Activated naive CD8-positive, alpha-beta T cell treated with anti-CD3 and anti-CD28 coated beads for 36 hours (primary cell): ENCODE data around the gene ALKBH3. TPM values are rescaled to one million over a fixed set of nuclear protein-coding genes. Genes with fewer than 3 reads are reported as not detected.

ENCODE experiments used
- DNase-seq: peaks from one replicate; pipeline ENCODE4 v3.0.0; 2021
- H3K27ac Mint-ChIP-seq: one replicate; pipeline ENCODE4 v1.8.0; 2022; ENCODE audit warnings: mild to moderate bottlenecking, moderate library complexity, mixed read lengths
- H3K27me3 Mint-ChIP-seq: one replicate; pipeline ENCODE4 v1.8.0; 2022; ENCODE audit warnings: mild to moderate bottlenecking, mixed read lengths
- H3K36me3 Mint-ChIP-seq: one replicate; pipeline ENCODE4 v1.8.0; 2021; ENCODE audit warnings: mild to moderate bottlenecking, mixed read lengths
- H3K4me1 Mint-ChIP-seq: one replicate; pipeline ENCODE4 v1.8.0; 2021; ENCODE audit warnings: mixed read lengths
- H3K4me3 Mint-ChIP-seq: one replicate; pipeline ENCODE4 v1.8.0; 2022; ENCODE audit warnings: mild to moderate bottlenecking, moderate library complexity, mixed read lengths
- H3K9me3 Mint-ChIP-seq: one replicate; pipeline ENCODE4 v1.8.0; 2022; ENCODE audit warnings: mixed read lengths
- total RNA-seq, 2 experiments: library from RNA; stranded (reverse); gene quantifications; one replicate each; pipeline ENCODE4 v1.2.3, GENCODE V29; 2021

ALKBH3 gene
- total RNA-seq, 2 experiments from 2014 or later: 50.8 to 53.3 TPM

DNA sequence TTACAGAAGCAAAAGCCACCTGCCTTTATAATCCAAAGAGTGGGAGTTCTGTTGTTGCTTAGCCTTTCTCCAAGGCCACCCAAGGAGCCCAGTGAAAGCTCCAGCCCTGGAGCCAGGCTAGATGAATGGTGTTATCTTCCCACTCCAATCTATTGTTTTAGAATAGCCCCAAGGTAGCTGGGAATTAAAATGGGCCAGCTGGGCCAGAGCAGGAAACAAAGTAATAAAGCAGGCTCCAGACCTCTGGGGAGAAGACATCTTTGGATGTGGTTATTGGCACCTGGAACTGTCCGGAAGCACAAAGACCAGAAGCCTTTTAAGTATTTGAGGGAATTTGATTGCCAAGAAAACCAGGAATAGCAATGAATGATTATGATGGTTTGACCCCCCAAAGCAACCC is 70.6 kb downstream of the ALKBH3 start:
- H3K9me3 Mint-ChIP-seq: no peaks in the 10 kb centered on the region
- H3K4me1 Mint-ChIP-seq: no peaks in the 10 kb centered on the region

DNA sequence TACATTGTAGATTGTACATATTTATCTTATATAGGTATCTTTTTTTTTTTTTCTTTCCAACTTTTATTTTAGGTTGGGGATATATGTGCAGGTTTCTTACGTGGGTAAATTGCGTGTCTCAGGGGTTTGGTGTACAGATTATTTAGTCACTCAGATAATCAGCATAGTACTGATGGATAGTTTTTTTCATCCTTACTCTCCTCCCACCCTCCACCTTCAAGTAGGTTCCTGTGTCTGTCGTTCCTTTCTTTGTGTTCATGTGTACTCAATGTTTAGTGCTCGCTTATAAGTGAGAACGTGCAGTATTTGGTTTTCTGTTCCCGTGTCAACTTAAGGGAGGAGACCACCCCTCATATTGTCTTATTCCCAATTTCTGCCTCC is 71.4 kb downstream of the ALKBH3 start:
- no peak for DNase-seq
- Mint-ChIP-seq H3K36me3 (no peaks in the 10 kb centered on the region), H3K27me3 (peaks cover 44% of the 10 kb centered on the region), H3K27ac (no peak overlapping the region), H3K4me1 (no peaks in the 10 kb centered on the region), H3K9me3 (no peaks in the 10 kb centered on the region), H3K4me3 (no peak overlapping the region)

More for the DNA sequence above, 70.6 kb downstream of the ALKBH3 start:
- no peak for DNase-seq
- Mint-ChIP-seq H3K4me3 (no peak overlapping the region), H3K36me3 (no peaks in the 10 kb centered on the region), H3K27ac (no peak overlapping the region), H3K27me3 (peaks cover 48% of the 10 kb centered on the region)

DNA sequence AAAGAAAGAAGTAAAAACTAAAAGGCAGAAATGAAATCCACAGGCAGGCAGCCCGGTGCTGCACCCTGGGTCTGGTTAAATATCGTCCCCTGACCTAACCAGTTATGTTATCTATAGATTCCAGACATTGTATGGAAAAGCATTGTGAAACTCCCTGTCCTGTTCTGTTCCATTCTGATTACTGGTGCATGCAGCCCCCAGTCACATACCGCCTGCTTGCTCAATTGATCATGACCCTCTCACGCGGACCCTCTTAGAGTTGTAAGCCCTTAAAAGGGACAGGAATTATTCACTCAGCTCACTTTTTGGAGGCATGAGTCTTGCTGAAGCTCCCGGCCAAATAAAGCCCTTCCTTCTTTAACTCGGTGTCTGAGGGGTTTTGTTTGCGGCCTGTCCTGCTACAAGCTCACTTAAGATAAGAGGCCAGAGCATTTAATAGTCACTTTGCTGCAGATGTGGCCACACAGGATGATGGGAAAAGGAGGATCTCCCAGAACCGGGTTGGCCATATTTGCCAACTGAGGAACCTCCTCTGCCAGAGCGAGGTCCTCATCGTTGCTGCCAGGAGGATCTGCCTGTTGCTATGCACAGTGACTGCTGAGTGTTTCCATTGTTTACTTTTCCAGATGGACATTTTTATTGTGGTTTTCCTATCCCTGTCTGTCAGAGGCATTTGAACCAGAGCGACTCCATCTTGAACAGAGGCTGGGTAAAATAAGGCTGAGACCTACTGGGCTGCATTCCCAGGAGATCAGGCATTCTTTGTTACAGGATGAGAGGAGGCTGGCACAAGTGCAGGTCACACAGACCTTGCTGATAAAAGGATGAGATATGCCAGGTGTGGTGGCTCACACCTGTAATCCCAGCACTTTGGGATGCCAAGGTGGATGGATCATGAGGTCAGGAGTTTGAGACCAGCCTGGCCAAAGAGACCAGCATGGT is 72.0 kb downstream of the ALKBH3 start:
- peaks cover 46% of the 10 kb centered on the region for H3K27me3 Mint-ChIP-seq
- no peaks in the 10 kb centered on the region for H3K9me3 Mint-ChIP-seq
- no peak overlapping the region for H3K27ac Mint-ChIP-seq
- no peak for DNase-seq
- H3K4me3 Mint-ChIP-seq: no peak overlapping the region
- no peaks in the 10 kb centered on the region for H3K36me3 Mint-ChIP-seq
- H3K4me1 Mint-ChIP-seq: no peaks in the 10 kb centered on the region

DNA sequence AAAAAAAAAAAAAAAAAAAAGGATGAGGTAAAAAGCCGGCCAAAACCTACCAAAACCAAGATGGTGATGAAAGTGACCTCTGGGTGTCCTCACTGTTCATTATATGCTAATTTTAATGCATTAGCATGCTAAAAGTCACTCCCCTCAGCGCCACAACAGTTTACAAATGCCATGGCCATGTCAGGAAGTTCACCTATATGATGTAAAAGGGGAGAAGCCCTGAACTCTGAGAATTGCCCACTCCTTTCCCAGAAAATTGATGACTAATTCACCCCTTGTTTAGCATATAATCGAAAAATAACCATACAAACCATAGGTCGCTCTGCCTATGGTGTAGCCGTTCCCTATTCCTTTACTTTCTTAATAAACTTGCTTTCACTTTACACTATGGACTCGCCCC is 72.9 kb downstream of the ALKBH3 start:
- no peak for DNase-seq
- no peak overlapping the region for H3K4me3 Mint-ChIP-seq
- H3K27ac Mint-ChIP-seq: no peak overlapping the region
- no peaks in the 10 kb centered on the region for H3K9me3 Mint-ChIP-seq
- no peaks in the 10 kb centered on the region for H3K36me3 Mint-ChIP-seq
- no peaks in the 10 kb centered on the region for H3K4me1 Mint-ChIP-seq
- H3K27me3 Mint-ChIP-seq: peaks cover 48% of the 10 kb centered on the region

DNA sequence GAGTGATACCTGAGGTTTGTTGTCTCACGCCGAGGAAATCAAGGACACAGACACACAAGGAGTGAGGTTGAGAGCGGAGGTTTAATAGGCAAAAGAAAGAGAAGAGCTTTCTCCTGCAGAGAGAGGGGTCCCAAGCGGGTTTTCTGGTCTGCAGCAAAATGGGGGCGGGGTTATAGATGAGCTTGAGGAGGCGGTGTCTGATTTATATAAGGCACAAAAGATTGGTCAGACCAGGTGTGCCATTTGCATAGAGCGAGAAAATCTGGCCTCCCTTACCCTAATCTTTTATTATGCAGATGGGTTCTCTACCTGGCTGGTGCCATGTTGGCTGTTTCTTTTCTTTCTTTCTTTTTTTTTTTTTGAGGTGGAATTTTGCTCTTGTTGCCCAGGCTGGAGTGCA is 73.6 kb downstream of the ALKBH3 start:
- no peaks in the 10 kb centered on the region for H3K9me3 Mint-ChIP-seq
- no peaks in the 10 kb centered on the region for H3K4me1 Mint-ChIP-seq
- no peak overlapping the region for H3K4me3 Mint-ChIP-seq
- peaks cover 43% of the 10 kb centered on the region for H3K27me3 Mint-ChIP-seq
- DNase-seq: no peak
- H3K36me3 Mint-ChIP-seq: no peaks in the 10 kb centered on the region
- H3K27ac Mint-ChIP-seq: no peak overlapping the region

DNA sequence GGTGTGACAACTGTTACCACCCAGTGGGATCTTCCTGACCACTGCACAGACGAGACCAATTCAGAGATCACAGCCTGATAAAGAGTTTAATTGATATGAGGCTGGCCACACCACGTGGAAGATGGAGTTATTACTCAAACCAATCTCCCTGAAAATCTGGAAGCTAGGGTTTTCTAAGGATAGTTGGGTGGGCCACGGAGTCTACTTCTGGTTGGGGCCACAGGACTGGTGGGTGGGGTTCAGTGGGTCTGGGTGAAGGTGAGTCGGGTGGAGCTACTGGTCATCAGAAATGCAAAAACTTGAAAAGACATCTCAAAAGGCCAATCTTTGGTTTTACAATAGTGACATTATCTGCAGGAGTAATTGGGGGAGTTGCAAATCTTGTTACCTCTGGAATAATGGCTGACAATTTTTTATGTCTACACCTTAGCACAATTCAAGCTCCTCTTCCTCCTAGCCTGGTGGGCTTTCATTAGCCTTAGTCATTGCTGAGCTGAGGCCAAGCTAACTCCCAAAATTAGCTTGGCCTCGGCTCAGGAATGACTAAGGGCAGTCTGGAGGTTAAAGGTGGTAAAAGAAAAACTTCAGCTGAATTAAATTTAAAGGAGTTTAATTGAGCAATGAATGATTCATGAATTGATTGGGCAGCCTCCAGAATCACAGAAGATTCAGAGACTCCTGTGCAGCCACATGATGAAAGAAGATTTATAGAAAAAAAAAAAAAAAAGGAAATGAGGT is 74.9 kb downstream of the ALKBH3 start:
- no peak for DNase-seq
- Mint-ChIP-seq H3K4me1 (no peaks in the 10 kb centered on the region), H3K27ac (no peak overlapping the region), H3K36me3 (no peaks in the 10 kb centered on the region), H3K4me3 (no peak overlapping the region), H3K27me3 (peaks cover 32% of the 10 kb centered on the region), H3K9me3 (no peaks in the 10 kb centered on the region)

DNA sequence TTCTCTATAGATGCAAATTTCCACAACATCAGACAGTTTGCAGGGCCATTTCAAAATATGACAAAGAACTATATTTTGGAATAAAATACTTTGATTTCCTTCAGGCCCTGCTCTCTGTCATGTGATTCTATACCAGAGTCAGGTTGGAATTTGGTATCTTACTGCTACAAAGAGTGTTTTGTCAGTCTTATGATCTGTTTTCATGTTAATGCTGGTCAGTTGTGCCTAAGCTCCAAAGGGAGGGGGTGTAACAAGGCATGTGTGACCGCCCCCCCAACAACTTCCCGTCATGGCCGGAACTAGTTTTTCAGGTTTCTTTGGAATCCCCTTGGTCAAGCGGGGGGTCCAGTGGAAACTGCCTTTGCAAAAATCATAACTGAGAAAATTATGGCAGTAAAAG is 76.9 kb downstream of the ALKBH3 start:
- no peak overlapping the region for H3K27ac Mint-ChIP-seq
- no peaks in the 10 kb centered on the region for H3K36me3 Mint-ChIP-seq
- H3K9me3 Mint-ChIP-seq: no peaks in the 10 kb centered on the region
- no peak for DNase-seq
- no peaks in the 10 kb centered on the region for H3K4me1 Mint-ChIP-seq
- no peak overlapping the region for H3K4me3 Mint-ChIP-seq
- H3K27me3 Mint-ChIP-seq: peaks cover 37% of the 10 kb centered on the region

DNA sequence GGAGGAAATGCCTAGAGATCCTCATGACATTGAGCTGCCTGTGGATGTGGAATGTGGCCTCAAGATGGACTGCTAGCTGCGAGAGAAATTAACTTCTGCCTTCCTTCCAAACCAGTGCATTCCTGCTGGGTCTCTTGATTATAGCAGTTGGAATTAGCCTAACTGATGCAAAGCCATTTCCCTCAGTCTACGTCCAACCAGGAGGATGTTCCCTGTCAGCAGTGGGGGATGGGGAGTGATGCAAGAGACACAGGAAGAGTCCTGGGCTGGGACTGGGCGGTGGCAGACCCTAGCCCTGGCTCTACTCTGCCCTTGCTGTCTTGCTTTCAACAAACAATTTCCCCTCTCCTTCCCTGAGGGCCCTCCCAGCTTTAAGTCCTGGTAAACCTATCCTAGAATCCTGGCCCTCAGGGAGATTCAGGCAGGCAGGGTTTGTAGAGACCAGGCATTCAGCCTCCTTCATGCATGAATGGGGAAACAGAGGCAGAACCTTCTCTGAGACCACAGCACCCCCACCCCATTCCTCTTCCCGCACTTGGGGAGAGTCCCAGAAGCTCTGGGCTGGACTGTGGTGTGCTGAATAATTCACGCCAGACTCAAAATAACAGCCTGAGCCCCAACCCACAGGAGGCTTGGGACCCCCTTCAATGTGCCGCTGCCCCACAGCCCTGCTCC is 78.8 kb downstream of the ALKBH3 start:
- Mint-ChIP-seq H3K27me3 (peaks cover 39% of the 10 kb centered on the region), H3K36me3 (no peaks in the 10 kb centered on the region), H3K4me1 (no peaks in the 10 kb centered on the region), H3K4me3 (no peak overlapping the region), H3K27ac (no peak overlapping the region), H3K9me3 (no peaks in the 10 kb centered on the region)
- DNase-seq: no peak

DNA sequence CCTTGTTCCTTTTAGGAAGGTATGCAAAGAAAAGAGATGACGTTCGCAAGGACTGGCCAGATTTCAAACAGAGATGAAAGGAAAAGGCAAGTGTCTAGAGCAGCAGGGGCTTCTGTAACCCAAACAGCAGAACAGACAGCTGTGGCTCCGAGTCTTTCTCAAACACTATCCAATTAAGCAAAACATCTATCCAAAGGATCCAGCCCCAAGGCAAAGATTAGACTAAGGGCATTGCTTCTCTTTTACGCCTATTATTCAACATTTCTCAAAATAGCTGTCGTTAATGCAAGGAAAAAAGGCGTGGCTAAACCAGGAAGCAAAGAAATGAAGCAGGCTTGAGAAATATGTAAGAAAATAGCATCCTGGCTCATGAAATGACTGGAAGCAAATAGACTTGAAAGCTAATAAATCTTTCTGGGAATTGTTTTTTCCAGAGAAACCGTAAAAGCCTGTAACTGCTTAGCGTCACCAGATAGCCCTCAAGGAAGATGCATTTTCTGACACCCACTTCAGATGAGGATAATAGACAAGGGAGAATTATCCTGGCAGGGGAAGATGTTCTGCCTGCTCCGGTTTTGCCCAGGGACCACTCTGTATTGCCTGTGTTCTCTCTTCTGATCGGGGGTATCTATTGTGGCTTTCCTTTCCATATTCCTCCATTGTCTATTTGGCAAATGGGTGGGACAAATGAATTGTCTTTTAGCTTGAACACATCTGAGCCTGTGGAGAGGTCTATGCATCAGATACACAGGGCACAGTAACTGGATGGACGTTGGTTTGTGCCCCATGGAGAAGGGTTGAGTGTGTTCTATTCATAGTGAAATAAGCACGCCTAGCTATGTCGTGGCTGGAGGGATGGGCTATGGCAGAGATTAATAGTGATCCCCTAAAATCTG is 82.0 kb downstream of the ALKBH3 start:
- Mint-ChIP-seq H3K9me3 (peaks cover 2% of the 10 kb centered on the region), H3K36me3 (no peaks in the 10 kb centered on the region), H3K4me1 (no peaks in the 10 kb centered on the region), H3K4me3 (no peak overlapping the region), H3K27me3 (peaks cover 37% of the 10 kb centered on the region), H3K27ac (no peak overlapping the region)
- no peak for DNase-seq

DNA sequence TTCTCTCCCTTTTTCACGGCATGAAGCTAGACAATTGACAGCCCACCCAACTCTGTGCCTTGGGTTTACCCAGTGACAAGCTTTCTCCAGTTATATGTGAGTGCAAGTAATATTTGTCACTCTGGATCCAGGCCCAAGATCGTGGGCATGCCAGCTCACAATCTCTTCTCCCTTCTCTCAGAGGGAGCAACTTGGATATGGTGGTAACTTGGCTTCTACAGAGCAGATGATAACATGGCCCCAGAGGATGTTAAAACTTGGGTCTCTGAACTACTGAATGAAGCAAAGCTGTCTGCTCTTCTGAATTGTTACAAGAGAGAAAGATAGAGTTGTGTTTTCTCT is 82.6 kb downstream of the ALKBH3 start:
- peaks cover 39% of the 10 kb centered on the region for H3K27me3 Mint-ChIP-seq

DNA sequence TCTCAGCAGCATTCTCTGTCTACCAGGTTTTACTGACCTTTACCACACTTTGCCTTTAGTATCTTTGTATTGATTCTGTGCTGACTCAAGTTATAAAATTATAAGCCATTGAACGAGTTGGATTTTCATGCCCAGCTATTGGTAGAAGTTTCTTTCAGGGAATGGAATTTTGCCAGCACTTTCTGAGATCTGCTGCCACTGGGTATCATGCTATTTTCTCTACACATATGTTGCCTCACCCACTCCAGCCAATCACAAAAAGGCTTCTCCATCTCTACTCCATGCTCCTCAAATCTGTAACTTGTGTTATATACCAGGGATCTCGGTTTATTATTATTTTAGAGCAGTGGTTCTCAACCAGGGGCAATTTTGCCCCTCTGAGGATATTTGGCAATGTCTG is 87.0 kb downstream of the ALKBH3 start:
- Mint-ChIP-seq H3K4me3 (no peak overlapping the region), H3K9me3 (peaks cover 2% of the 10 kb centered on the region), H3K27ac (no peak overlapping the region), H3K4me1 (no peaks in the 10 kb centered on the region), H3K36me3 (no peaks in the 10 kb centered on the region), H3K27me3 (peaks cover 30% of the 10 kb centered on the region)
- no peak for DNase-seq

More for the DNA sequence above, 82.6 kb downstream of the ALKBH3 start:
- Mint-ChIP-seq H3K4me1 (no peaks in the 10 kb centered on the region), H3K36me3 (no peaks in the 10 kb centered on the region), H3K9me3 (peaks cover 2% of the 10 kb centered on the region), H3K4me3 (no peak overlapping the region), H3K27ac (no peak overlapping the region)
- no peak for DNase-seq

DNA sequence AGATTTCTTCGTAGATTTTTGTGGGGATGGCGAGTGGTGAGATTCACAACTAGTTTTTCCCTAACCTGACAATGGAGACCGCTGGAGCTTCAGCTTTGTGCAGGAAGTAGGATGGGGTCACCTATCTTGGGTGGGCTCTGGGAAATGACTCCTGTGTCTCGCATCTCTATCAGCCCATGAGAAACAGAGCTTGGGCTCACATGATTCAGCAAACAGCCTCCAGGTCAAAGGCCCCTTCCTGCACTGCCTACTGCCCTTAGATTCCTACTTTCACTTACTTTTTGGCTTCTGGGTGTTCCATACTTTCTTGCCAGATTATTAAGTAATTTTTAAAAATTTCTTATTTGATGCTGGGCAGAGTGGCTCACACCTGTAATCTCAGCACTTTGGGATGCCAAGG is 88.1 kb downstream of the ALKBH3 start:
- H3K9me3 Mint-ChIP-seq: peaks cover 2% of the 10 kb centered on the region
- H3K27me3 Mint-ChIP-seq: peaks cover 27% of the 10 kb centered on the region
- H3K4me1 Mint-ChIP-seq: no peaks in the 10 kb centered on the region
- H3K36me3 Mint-ChIP-seq: no peaks in the 10 kb centered on the region
- no peak for DNase-seq
- no peak overlapping the region for H3K4me3 Mint-ChIP-seq
- H3K27ac Mint-ChIP-seq: no peak overlapping the region

DNA sequence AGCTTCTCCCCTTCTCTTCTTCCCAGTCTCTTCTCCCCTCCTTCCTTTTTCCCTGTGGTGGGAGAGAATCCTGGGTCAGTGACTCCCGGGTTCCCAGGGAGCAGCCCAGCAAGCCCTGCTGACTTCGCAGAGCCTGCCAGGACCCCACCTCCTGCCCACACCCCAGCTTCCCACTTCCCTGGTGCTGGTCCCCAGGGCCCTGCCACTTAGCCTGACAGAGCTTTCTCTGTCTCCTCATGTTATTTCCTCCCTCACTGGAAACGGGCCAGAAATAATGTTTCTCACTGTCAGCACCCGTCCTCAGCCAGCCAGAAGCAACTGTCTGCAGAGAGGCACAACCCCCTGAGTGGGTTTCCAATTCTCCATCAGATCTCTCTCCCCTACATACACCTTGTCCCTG is 88.9 kb downstream of the ALKBH3 start:
- Mint-ChIP-seq H3K27me3 (peaks cover 22% of the 10 kb centered on the region), H3K4me3 (no peak overlapping the region), H3K36me3 (no peaks in the 10 kb centered on the region), H3K27ac (no peak overlapping the region), H3K9me3 (peaks cover 5% of the 10 kb centered on the region), H3K4me1 (no peaks in the 10 kb centered on the region)
- DNase-seq: no peak
